ENCODE results near the gene CMTR1.
"Not testable (repeated sequence)": the region's sequence is repeated elsewhere in the genome, so short reads cannot be mapped to it uniquely, and the experiment has no call there.

The CMTR1 gene, protein sequence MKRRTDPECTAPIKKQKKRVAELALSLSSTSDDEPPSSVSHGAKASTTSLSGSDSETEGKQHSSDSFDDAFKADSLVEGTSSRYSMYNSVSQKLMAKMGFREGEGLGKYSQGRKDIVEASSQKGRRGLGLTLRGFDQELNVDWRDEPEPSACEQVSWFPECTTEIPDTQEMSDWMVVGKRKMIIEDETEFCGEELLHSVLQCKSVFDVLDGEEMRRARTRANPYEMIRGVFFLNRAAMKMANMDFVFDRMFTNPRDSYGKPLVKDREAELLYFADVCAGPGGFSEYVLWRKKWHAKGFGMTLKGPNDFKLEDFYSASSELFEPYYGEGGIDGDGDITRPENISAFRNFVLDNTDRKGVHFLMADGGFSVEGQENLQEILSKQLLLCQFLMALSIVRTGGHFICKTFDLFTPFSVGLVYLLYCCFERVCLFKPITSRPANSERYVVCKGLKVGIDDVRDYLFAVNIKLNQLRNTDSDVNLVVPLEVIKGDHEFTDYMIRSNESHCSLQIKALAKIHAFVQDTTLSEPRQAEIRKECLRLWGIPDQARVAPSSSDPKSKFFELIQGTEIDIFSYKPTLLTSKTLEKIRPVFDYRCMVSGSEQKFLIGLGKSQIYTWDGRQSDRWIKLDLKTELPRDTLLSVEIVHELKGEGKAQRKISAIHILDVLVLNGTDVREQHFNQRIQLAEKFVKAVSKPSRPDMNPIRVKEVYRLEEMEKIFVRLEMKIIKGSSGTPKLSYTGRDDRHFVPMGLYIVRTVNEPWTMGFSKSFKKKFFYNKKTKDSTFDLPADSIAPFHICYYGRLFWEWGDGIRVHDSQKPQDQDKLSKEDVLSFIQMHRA

GRCh38 chr6:37432916-37433656 is at the start of gene CMTR1:
TSS of gene CMTR1 (plus strand) at chr6:37433221. CDS start at chr6:37435630, 2,409 bp downstream.
- peak; percentile 77 to 89 for DNase-seq

DNA sequence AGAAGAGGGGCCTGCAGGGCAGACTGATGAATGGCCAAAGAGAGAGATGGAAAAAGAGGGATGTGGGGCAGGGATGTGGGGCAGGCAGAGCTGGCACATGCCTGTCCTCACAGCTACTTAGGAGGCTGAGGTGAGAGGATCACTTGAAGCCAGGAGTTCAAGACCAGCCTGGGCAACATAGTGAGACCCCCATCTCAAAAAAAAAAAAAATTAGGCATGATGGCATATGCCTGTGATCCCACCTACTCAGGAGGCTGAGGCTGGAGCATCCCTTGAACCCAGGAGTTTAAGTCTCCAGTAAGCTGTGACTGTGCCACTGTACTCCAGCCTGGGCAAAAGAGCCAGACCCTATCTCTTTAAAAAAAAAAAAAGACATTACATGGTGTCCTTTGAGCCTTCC is 44.4 kb upstream of the CMTR1 start:
- no peak for DNase-seq

- no peak for DNase-seq
These were observed 43.2 kb upstream of the CMTR1 start for GRCh38 chr6:37389857-37390256.

DNA sequence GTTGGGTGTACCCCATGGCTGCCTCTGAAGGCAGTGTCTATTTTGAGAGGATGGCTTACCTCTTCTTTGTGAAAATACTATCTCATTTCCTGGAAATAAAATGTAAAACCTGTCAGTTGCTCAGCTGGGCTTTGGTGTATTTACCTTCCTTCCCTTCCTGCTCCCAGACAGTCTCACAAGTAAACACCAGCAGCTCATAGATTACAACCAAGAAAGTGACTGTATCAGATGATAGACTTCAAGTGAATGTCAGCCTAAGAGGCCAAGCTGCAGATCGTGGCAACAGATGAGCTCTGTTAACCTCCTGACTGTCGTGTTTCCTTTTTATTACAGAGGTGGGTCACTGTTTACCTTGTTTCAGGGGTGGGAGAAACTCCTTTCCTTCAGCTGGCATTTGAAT is 41.9 kb upstream of the CMTR1 start:
- no peak for DNase-seq

GRCh38 chr6:37392821-37393220 is 40.2 kb upstream of the CMTR1 start:
- DNase-seq, result no peak

GRCh38 chr6:37393381-37393929 is 39.6 kb upstream of the CMTR1 start:
- DNase-seq, result no peak

DNA sequence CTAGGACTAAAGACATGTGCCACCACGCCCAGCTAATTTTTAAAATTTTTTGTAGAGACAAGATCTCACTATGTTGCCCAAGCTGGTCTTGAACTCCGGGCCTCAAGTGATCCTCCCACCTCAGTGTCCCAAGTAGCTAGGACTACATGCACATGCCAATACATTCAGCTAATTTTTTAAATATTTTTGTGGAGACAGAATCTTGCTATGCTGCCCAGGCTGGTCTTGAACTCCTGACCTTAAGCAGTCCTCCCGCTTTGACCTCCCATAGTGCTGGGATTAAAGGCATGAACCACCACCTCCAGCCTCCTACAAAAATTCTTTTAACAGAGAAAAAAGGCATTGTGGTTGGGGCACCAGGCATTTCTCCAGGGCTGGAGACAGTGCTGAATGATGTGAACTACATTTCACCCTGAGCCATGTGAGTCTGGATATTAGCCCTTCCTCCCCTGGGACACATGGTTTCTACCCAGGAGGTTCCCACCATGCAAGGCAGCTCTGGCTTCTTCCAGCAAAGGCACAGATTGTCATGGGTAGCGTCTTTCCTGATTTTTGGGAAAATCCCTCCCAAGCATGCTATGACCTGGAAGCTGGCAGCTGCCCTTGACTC is 36.3 kb upstream of the CMTR1 start:
- DNase-seq, result no peak

GRCh38 chr6:37399131-37399530 is 33.9 kb upstream of the CMTR1 start:
- no peak for DNase-seq

DNA sequence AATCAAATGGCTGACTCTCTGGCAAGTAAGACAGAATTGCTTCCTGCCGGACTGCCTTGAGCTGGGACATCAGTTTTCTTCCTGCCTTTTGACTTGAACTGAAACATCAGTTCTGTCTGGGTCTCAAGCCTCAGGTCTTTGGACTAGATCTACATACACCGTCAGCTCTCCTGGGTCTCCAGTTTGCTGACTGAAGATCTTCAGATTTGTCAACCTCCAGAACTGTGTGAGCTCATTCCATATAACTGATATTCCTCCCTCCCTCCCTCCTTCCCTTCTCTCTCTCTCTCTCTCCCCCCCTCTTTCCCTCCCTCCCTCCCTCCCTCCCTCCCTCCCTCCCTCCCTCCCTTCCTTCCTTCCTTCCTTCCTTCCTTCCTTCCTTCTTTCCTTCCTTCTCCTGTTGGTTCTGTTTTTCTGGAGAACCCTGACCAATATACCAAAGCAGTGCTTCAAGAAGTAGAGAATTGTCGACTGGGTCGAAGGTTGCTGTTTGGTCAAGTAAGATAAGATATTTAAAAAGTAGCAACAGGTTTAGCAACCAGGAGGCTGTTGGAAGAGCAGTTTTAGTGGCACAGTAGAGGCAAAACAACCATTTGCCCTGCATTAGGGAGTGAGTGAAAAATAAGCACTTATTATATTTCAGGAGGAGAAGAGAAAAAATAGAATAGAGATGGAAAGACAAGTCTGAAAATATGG is 33.1 kb upstream of the CMTR1 start:
- DNase-seq, result no peak

GRCh38 chr6:37401658-37402057 is 31.4 kb upstream of the CMTR1 start:
- not testable (repeated sequence) for DNase-seq

DNA sequence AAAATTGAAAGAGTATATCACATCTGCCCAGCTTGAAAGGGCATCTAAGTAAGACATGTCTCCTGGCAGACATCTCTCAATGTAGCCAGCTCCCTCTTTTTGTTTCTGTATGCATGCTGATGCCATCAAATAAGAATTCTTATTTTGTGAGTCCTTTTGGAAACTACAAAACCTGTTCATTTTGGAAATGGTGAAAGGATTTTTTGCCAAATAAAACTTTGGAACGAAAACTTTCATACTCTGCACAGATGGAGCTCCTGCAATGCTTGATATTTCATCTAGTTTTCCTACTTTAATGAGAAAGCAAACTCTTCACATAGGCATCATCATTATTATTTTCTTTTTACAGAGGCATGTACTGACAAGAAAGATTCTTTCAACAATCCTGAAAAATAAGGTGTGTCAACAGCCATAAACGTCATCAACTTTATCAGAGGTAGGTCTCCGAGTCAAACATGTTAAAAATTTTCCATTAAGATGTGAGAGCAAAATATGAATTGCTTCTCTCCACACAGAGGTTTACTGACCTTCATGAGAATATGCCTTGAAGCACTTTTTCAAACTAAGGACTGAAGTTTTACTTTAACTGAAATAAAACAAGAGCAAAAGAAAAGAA is 26.2 kb upstream of the CMTR1 start:
- DNase-seq, result no peak

GRCh38 chr6:37407948-37408347 is 25.1 kb upstream of the CMTR1 start:
- no peak for DNase-seq

GRCh38 chr6:37409501-37409900 is 23.5 kb upstream of the CMTR1 start:
- no peak for DNase-seq

GRCh38 chr6:37417393-37417792 is 15.6 kb upstream of the CMTR1 start:
- no peak for DNase-seq

- DNase-seq, result no peak
These were observed 14.3 kb upstream of the CMTR1 start for GRCh38 chr6:37418722-37419121.

DNA sequence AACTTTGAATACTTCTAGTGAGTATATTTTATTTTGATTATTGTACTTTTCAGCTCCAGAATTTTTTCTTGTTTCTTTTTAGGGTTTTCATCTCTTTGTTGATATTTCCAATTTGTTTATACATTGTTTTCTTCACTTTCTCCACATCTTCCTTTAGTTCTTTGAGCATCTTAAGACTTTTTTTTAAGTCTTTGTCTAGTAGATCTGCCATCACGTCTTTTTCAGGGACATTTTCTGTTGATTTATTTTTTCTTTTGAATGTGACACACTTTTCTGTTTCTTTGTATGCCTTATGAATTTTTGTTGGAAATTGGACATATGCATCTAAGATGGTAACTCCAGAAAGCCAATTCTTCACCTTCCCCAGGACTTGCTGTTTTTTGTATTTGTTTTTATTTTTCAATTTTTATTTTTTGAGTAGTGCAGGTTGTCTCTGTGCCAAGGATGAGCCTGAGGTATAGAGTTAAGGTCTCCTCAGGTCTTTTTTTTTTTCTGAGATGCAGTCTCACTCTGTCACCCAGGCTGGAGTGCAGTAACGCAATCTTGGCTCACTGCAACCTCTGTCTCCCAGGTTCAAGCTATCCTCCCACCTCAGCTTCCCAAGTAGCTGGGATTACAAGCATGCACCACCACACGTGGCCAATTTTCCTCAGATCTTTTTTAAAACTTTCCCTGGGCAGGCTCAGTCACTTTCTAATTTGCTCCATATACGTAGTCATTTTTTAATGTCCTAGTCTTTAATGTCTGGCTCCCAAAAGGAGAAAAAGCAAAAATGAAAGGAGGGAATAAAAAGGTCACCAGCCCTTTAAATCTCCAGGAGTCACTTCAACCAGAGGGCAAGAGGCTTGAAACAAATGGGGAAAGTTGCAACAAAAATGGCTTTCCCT is 6.7 kb upstream of the CMTR1 start:
- no peak for DNase-seq

DNA sequence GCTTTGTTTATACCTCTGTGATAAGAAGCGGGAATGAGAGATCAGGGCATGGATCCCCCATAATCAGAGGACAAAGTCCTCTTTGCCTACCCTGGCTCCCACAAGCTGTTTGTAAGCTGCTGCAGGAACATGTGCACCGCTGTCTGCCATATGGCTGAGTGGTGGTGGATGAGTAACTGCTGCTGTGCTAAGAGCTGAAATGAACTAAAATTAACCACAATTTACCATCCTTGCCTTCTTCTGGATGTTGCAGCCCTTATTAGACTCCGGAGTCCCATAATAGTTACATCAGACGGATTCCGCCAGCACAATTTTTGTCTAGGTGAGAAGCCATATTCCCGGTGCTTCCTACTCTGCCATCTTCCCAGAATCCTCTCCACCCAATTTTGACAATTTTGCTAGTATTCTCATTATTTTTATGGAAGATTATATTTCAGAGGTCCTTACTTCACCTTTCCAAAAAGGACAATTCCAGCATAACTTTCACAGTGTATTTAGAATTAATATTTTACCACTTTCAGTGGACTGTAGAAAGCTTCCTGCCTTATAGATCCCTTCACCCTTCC is 6.0 kb upstream of the CMTR1 start:
- DNase-seq, result no peak

GRCh38 chr6:37429352-37429750 is 3.7 kb upstream of the CMTR1 start:
- DNase-seq, result no peak

- DNase-seq, result peak in 1 of 2 donors; percentile 64
These were observed 468 bp upstream of the CMTR1 start for GRCh38 chr6:37432590-37432915.

DNA sequence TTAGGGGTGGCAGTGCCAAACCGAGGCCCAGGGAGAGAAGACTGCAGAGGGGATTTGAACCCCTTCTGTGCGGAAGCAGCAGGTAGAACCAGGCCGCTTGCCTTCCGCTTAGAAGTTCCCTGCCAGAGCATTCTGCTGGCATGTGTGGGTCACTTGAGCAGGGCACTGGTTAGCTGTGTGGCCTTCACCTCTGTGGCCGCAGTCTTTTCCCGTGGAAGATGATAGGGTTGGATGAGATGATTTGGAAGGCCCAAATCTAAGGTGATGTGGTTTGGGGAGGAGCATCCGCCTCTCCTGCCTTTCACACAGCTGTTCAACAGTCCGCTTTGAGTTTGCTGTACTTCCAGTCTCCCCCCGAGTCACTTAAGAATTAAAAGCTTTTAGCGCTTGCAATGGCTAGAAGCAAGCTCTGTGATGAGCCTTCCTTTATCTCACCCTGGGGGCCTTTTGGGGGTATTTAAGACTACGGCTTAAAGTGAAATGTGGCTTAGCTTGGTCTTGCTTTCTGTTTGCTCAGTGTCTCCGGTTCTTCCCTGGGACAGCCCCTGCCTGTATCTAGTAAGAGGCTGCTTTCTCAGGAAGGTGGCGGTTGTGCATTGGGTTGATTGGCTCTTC is 743 bp downstream of the CMTR1 start:
- peak in 1 of 2 donors; percentile 45 for DNase-seq
